ENCODE measurements around the gene POU2AF1.

The POU2AF1 gene

GRCh38 chr11:111305162-111305802 is 73.8 kb downstream of the POU2AF1 start (continued):
- TF ChIP-seq TSHZ2 (CRISPR knock-in tag; IDR thresholded peaks at IDR 0.05) (no peak), ESRRG (CRISPR knock-in tag; IDR thresholded peaks at IDR 0.05) (no peak), TOX (CRISPR knock-in tag; IDR thresholded peaks at IDR 0.05; ENCODE audit: borderline replicate concordance) (no peak)

- no peak for ATAC-seq
- no peak for TF ChIP-seq ZNF70 (CRISPR knock-in tag; IDR thresholded peaks at IDR 0.05)
- TF ChIP-seq ZNF565 (CRISPR knock-in tag; conservative IDR thresholded peaks at IDR 0.05; ENCODE audit: low read depth): no peak
- no peak for TF ChIP-seq ZFP30 (CRISPR knock-in tag; IDR thresholded peaks at IDR 0.05)
- TF ChIP-seq TSHZ2 (CRISPR knock-in tag; IDR thresholded peaks at IDR 0.05): no peak
- no peak for TF ChIP-seq ZNF8 (CRISPR knock-in tag; IDR thresholded peaks at IDR 0.05)
- TF ChIP-seq PPARA (CRISPR knock-in tag; IDR thresholded peaks at IDR 0.05; ENCODE audit: borderline replicate concordance): no peak
- no peak for TF ChIP-seq PATZ1 (CRISPR knock-in tag; IDR thresholded peaks at IDR 0.05; ENCODE audit: borderline replicate concordance)
- no peak for TF ChIP-seq RARB (CRISPR knock-in tag; IDR thresholded peaks at IDR 0.05)
- no peak for TF ChIP-seq ZFP3 (CRISPR knock-in tag; IDR thresholded peaks at IDR 0.05)
- no peak for TF ChIP-seq ISL1 (CRISPR knock-in tag; IDR thresholded peaks at IDR 0.05)
These were observed 75.6 kb downstream of the POU2AF1 start for GRCh38 chr11:111303461-111303860.

- TF ChIP-seq ZNF70 (CRISPR knock-in tag; IDR thresholded peaks at IDR 0.05) (no peak), ZC3H10 (CRISPR knock-in tag; IDR thresholded peaks at IDR 0.05) (no peak), ZNF8 (CRISPR knock-in tag; IDR thresholded peaks at IDR 0.05) (no peak), BACH2 (CRISPR knock-in tag; IDR thresholded peaks at IDR 0.05; ENCODE audit: borderline replicate concordance) (no peak), GLIS3 (CRISPR knock-in tag; IDR thresholded peaks at IDR 0.05) (no peak), ZFP30 (CRISPR knock-in tag; IDR thresholded peaks at IDR 0.05) (no peak), ZFP3 (CRISPR knock-in tag; IDR thresholded peaks at IDR 0.05) (no peak), SNAI2 (CRISPR knock-in tag; IDR thresholded peaks at IDR 0.05) (no peak)
- no peak for ATAC-seq
These were observed 76.8 kb downstream of the POU2AF1 start for GRCh38 chr11:111302298-111302697.

Measured in SK-N-SH treated with all-trans-retinoic acid at 6 μM for 48 hours (cell line).